LNCAP (cell line): ENCODE data around the gene GRB2.

ENCODE experiments used
- TF ChIP-seq, protein P1 (sequence below): fragments of 450-650 bp; IDR thresholded peaks from 2 replicates; pipeline ENCODE4 v1.5.1; 2017; ENCODE audit warnings: mild to moderate bottlenecking

GRB2 gene

GRCh38 chr17:75270218-75270965, 135.1 kb downstream of the GRB2 start:
- TF ChIP-seq, protein P1, sequence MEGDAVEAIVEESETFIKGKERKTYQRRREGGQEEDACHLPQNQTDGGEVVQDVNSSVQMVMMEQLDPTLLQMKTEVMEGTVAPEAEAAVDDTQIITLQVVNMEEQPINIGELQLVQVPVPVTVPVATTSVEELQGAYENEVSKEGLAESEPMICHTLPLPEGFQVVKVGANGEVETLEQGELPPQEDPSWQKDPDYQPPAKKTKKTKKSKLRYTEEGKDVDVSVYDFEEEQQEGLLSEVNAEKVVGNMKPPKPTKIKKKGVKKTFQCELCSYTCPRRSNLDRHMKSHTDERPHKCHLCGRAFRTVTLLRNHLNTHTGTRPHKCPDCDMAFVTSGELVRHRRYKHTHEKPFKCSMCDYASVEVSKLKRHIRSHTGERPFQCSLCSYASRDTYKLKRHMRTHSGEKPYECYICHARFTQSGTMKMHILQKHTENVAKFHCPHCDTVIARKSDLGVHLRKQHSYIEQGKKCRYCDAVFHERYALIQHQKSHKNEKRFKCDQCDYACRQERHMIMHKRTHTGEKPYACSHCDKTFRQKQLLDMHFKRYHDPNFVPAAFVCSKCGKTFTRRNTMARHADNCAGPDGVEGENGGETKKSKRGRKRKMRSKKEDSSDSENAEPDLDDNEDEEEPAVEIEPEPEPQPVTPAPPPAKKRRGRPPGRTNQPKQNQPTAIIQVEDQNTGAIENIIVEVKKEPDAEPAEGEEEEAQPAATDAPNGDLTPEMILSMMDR, result no peak

- TF ChIP-seq, protein P1, result no peak
These were observed 135.6 kb downstream of the GRB2 start for GRCh38 chr17:75269844-75270217.
